Fibroblast of mammary gland (primary cell): ENCODE measurements around the gene PTGDS.

Source experiments
- DNase-seq: peaks from one replicate; pipeline ENCODE4 v3.0.0-alpha.2; 2010; ENCODE audit warnings: low read depth
- H3K4me3 ChIP-seq: 2 replicates; pipeline ENCODE4 v1.5.1; 2011; ENCODE audit warnings: low read depth, mild to moderate bottlenecking, low read length, moderate library complexity; ENCODE audit not compliant: control insufficient read depth
- CTCF ChIP-seq: conservative IDR thresholded peaks from 2 replicates; pipeline ENCODE4 v1.5.1; 2011; ENCODE audit warnings: low read depth, low read length, inconsistent platforms; ENCODE audit not compliant: control insufficient read depth, insufficient read depth

The PTGDS gene

DNA sequence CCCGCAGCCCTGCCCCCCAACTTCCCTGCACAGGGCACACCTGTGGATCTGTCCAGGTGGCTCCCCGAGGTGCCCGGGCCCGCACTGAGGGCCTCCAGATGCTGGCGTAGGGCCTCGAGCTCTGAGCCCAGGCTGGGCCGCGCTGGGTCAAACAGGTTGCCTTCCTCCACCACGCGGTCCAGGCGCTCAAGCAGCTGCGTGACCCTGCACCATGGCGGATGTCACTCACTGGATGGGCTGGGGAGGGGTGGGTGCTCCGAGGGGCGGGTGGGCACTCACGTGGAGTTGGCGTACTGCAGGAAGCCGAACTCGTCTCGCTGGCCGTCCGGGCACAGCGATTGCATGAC is 45.3 kb downstream of the PTGDS start:
- no peak overlapping the region for H3K4me3 ChIP-seq
- no peak for DNase-seq
- TF ChIP-seq CTCF, result no peak

DNA sequence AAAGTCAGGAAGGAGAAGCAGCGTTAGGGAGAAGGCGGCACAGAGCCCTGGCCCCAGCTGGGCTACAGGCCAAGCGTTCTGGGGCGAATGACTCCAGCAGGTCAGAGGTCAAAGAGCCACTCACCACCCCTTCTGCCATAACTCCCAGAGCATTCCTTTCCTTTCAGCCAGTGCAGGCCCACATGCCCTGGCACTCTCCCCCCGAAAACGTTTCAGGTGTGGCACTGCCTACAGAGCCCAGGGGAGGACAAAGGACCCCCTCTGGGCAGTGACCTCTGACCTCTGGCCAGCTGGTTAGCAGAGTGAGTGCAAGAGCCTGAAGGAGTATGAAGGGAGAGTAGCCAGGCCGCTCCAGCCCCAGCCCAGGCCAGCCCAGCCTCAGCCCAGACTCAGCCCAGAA is 45.9 kb downstream of the PTGDS start:
- no peak overlapping the region for H3K4me3 ChIP-seq
- DNase-seq, result no peak
- no peak for TF ChIP-seq CTCF

GRCh38 chr9:137023583-137023991 is 46.3 kb downstream of the PTGDS start:
- no peak for DNase-seq
- no peak for TF ChIP-seq CTCF
- H3K4me3 ChIP-seq, result no peak overlapping the region

DNA sequence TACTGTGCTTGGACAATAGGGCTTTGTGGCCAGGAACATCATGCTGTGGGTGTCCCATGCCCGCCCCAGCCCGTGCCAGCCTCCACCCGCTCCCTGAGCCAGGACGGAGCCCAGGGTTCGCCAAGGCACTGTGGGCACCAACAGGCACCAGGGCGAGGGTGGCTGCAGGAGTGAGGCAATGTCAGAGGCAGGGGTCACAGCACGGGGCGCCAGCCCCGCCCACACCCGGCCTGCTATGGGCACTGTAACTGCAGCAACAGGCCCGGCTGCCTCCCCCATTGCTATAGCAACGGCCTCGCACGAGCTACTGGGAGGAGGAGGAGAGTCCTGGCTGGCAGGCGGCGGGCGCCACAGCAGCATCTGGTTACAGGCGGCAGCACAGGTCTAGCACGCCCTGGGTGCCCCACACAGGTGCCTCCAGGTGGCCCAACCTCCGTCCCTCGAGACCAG is 48.2 kb downstream of the PTGDS start:
- no peak for TF ChIP-seq CTCF
- H3K4me3 ChIP-seq, result no peak overlapping the region
- no peak for DNase-seq

DNA sequence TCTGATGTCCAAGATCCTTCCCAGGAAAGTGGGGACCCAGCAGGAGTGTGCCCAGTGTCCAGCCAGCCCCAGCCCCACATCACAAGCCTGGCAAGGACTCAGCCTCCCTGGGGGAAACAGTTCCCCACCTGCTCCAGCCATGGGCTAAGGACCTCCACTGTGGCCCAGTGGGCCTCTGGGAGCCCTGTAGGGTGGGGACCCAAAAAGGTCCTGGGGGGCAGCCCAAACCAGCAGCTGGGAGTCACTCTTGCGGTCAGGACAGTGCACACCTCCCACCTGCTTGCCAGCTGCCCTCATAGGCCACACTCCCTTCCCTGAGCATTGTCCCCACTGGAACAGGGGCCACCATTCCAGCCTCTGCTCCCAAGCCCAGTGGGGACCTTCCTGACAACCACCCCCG is 49.1 kb downstream of the PTGDS start:
- DNase-seq, result no peak
- no peak overlapping the region for H3K4me3 ChIP-seq
- no peak for TF ChIP-seq CTCF

DNA sequence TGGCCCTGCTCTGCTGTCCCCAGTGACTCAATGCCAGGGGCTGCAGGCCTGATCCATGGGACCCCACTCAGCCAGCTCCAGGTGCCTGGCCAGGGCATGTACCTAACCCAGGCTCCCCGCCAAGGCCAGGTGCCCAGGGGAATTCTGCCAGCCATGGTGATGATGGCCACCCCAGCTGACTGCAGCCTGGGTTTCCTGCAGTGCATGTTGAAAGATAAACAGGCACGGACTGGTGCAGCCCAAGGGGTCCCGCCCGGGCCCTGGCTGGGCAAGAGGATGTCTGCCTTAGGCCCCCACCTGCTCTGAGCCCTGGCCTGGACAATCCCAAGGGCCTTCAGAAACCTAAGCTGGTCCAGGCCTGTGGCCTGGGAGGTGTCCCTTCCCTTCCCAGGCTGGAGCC is 49.5 kb downstream of the PTGDS start:
- no peak overlapping the region for H3K4me3 ChIP-seq
- DNase-seq, result no peak
- no peak for TF ChIP-seq CTCF

DNA sequence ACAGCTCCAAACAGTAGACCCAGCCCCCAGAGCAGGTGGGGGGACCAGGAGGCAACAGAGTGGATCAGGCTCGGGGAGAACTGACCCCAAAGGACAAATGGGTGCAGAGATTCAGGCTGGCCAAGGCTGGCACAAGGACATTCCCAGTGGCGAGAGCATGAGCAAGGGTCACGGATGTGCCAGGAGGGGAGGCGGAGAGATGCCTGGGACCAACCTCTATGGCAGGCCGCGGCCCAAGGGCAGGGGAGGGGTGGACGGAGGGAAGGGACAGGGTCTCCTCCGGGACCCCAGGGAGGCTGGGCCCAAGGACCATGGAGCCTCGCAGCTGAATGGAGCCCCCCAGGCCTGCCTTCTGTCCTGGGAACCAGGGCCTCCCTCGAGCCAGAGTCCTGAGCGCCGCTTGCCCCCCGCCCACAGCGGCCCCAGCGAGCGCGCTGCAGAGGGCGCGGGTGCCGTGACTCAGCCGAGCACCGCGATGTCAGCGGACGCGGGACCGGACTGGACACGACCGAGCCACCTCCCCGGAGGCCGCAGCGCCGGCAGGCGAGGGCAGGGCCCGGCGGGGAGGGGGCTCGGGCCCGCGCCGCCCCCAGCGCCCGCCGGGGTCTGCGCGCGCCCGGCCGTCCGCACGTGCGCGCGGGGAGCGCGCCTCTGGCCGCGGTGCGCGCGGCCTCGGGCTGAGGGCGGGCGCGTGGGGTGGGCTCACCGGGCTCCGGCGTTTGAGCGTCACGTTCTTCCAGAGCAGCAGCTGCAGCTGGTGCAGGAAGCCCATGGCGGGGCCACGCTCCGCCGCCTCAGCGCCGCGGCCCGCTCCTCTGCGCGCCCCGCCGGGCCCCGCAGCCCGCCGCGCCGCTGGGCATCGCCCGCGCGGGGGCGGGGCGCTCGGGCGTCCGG is 50.3 kb downstream of the PTGDS start, which contains the start of gene ABCA2:
ABCA2 (minus strand) TSS at position 869 of the 894 bp plus-strand sequence; CDS start at position 772, 97 bp downstream.
- H3K4me3 ChIP-seq, result peak within 1 kb of the TSS; percentile 43
- no peak for DNase-seq
- TF ChIP-seq CTCF, result no peak
